Omental fat pad (tissue), 4 donors: ENCODE data around the gene GFRA1. TPM values are rescaled to one million over a fixed set of nuclear protein-coding genes. Genes with fewer than 3 reads are reported as not detected.

Experiments
- ATAC-seq: fragments of 150-250 bp; one replicate; pipeline ENCODE4 v1.9.1; 2016; ENCODE audit warnings: mild to moderate bottlenecking, moderate library complexity; ENCODE audit not compliant: low FRiP score
- DNase-seq: peaks from one replicate; pipeline ENCODE4 v3.0.0-alpha.2; 2019; ENCODE audit warnings: low spot score
- total RNA-seq, 4 donors: library from RNA; depleted of rRNA; stranded (reverse); fragments of >200 nt; gene quantifications; one replicate each; pipeline ENCODE4 v1.1.0, GENCODE V29; 2016
- TF ChIP-seq, protein P1 (sequence below), 3 donors: fragments of 450-650 bp; IDR thresholded peaks; one replicate each; pipeline ENCODE4 v1.5.1; 2016 to 2017; ENCODE audit warnings: antibody characterized with exemption in 3 of 3, mild to moderate bottlenecking in 3 of 3, moderate library complexity in 2 of 3

GFRA1 gene
- total RNA-seq, 4 donors from 2014 or later: 35.2 to 142 (median 61.8) TPM

DNA sequence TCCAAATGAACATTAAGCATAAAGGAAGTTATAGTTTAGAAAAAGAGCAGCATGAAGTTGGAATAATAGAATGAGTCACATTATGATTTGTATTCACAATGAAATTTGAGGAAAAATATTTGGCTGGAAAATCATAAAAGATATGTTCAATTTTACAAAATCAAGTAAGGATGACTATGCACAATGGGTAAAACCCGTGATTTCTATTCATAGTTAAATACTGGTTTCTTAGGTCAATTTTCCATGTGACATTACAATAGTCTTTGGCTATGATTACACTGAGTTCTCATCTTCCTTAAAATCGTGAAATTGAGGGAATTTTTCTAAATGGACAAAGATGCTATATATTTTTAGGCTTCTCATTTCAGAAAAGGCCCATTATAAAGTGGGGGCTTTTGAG is 33.8 kb upstream of the GFRA1 start:
- TF ChIP-seq, protein P1, sequence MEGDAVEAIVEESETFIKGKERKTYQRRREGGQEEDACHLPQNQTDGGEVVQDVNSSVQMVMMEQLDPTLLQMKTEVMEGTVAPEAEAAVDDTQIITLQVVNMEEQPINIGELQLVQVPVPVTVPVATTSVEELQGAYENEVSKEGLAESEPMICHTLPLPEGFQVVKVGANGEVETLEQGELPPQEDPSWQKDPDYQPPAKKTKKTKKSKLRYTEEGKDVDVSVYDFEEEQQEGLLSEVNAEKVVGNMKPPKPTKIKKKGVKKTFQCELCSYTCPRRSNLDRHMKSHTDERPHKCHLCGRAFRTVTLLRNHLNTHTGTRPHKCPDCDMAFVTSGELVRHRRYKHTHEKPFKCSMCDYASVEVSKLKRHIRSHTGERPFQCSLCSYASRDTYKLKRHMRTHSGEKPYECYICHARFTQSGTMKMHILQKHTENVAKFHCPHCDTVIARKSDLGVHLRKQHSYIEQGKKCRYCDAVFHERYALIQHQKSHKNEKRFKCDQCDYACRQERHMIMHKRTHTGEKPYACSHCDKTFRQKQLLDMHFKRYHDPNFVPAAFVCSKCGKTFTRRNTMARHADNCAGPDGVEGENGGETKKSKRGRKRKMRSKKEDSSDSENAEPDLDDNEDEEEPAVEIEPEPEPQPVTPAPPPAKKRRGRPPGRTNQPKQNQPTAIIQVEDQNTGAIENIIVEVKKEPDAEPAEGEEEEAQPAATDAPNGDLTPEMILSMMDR (IDR thresholded peaks at IDR 0.05): no peak
- DNase-seq (no peak), ATAC-seq (no peak)

DNA sequence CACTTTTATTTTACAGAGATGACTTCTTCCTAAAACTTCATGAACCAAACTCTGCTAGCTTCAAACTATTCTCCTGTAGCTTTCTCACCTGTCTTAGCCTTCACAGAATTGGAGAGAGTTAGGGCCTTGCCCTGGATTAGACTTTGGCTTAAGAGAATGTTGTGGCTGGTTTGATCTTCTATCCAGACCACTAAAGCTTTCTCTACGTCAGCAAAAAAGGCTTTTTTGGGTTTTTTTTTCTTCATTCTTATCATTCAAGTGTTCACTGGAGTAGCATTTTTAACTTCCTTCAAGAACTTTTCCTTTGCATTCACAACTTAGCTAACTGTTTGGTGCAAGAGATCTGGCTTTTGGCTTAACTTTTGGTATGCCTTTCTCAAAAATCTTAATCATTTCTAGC is 31.9 kb upstream of the GFRA1 start:
- ATAC-seq (no peak), DNase-seq (no peak)
- TF ChIP-seq, protein P1 (IDR thresholded peaks at IDR 0.05): no peak

GRCh38 chr10:116300542-116300941 is 27.5 kb upstream of the GFRA1 start:
- no peak for ATAC-seq

GRCh38 chr10:116298586-116298985 is 25.6 kb upstream of the GFRA1 start:
- TF ChIP-seq, protein P1 (IDR thresholded peaks at IDR 0.05): no peak
- ATAC-seq: no peak
- DNase-seq: no peak

More at GRCh38 chr10:116300542-116300941, 27.5 kb upstream of the GFRA1 start:
- no peak for DNase-seq
- TF ChIP-seq, protein P1 (IDR thresholded peaks at IDR 0.05): no peak

- ATAC-seq (no peak), DNase-seq (no peak)
Observed at GRCh38 chr10:116296291-116296721, 23.3 kb upstream of the GFRA1 start.

DNA sequence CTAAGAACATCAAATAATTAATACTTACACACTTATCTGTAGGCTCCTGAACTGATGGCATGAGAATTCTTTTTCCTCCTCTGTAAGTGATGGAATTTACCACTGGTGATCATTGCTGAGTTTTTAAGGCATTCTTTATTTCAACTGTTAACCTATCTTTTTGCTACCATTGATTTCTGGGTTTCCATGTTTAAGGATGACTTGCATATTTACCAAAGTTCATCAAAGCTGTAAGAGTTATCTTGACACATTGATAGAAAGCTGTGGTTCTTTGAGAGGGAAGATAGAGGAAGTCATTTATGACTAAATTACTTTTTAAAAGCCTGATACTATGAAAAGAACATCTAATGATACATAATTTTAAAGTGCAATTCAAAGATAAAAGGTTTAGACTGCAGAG is 19.5 kb upstream of the GFRA1 start:
- no peak for ATAC-seq
- no peak for DNase-seq
- TF ChIP-seq, protein P1 (IDR thresholded peaks at IDR 0.05): no peak

More at GRCh38 chr10:116296291-116296721, 23.3 kb upstream of the GFRA1 start:
- TF ChIP-seq, protein P1 (IDR thresholded peaks at IDR 0.05): no peak

DNA sequence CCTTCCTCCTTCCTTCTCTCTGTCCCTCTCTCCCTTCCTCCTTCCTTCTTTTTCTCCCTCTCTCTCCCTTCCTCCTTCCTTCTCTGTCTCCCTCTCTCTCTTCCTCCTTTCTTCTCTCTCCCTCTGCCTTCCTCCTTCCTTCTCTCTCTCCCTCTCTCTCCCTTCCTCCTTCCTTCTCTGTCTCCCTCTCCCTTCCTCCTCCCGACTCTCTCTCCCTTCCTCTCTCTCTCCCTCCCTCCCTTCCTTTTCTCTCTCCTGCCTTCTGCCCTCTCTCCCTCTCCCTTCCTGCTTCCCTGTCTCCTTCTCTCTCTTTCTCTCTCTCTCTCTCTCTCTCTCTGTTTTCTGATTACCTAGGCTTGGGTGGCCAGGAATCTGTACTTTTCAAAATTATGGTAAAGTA is 16.6 kb upstream of the GFRA1 start:
- ATAC-seq: no peak
- TF ChIP-seq, protein P1 (IDR thresholded peaks at IDR 0.05): no peak

More for the DNA sequence above, 16.6 kb upstream of the GFRA1 start:
- DNase-seq: no peak
